NCI-H2171 (cell line): ENCODE data around the gene TMEM161B.
A peak's percentile ranks its signal among the peaks of the same experiment; 100 is the strongest.
"Not testable (repeated sequence)": the region's sequence is repeated elsewhere in the genome, so short reads cannot be mapped to it uniquely, and the experiment has no call there.

Source experiments
- DNase-seq: peaks from one replicate; lab custom pipeline; 2025; lab: John Stamatoyannopoulos, UW

TMEM161B gene

DNA sequence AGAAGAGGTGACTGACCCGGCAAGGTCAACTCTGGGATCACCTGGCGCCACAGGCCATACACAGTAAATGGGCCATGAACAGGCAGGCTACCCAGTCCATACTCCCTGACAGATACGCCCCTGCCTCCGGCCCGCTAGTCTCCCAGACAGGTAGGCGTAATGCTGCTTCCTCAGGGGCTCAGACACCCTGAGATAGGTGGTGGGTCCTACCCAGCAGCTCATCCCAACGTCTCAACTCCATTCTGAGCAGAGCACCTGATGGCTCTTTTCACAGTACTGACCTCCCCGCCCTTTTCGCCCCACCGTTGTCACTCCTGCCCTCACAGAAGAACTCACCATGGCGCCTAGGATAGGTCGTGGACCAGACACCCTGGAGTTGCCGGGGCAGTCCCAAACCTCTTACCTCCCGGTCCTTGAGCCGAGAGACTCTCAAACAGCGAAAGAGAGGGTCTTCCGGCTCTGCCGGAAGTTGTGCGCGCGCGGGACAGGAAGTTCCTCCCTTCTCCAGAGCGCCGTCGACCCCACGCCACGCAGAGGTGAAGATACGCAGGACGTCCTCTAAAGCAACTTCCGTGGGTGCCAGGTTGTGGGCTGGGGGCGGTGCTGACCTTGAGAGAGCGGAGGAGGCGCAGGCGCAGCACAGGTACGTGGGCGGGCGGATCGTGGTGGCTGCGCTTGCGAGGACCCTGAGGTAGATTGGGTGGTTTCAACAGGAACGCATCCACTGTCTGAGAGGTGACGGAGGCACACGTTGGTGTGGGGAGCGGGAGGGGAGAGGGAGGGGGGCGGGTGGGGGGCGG lies at the start of gene TMEM161B:
Gene TMEM161B, minus strand, starts transcription at position 461 of the 800 bp plus-strand sequence. Its CDS starts 122 bp downstream, at position 339.
- peak; percentile 87 for DNase-seq

DNA sequence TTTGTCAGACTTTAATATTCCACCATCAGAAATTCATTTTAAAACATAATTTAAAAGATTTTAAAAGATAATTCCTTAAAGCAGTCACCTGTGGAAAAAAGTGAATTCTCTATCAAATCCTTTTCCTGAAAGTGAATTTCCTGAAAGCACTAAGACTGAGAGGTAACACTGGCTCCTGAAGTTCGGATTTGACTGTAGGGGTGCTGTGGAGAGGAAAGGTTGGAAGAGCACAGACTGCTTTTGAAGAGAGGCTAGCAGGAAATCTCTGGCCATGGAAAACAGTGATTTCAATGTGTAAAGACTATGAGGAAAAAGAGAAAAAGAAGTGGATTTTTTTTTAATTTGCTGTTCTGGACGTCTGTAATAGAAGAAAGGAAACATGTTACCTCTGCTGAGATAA lies 35.7 kb upstream of the TMEM161B start:
- no peak for DNase-seq

DNA sequence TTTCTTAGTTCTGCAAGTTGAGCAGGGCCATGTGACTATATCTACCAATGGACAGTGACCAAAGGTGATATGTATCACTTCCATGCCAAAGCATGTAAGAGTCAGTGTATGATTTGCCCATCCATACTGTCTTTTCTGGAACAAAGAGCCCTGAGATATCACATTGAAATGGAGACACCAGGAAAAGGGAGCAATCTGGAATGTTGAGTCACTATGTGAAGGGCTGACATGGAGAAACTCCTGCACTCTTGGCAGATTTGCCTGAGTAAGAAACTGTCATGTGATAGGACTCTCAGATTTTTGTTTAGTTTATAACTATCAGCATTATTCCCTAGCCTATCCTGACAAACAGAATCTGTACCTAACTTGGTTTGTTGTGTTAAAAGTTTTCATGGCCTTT lies 29.8 kb upstream of the TMEM161B start:
- DNase-seq, result no peak

DNA sequence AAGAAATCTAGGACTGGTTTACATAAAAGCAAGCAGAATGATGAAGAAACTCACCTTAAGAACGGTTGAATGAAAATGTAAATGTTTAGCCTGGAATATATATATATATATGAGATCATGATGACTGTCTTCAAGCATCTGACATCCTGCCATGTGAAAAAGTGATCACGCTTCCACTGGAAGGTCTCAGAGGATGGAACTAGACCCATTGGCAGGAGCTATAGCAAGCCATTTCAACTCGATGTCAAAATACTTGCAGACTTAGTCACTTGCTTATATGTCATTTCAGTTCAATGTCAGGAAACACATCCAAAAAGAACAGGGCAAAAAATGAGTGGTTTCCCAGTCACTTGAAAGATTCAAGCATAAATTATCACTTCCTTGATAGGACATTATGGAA lies 22.2 kb upstream of the TMEM161B start:
- no peak for DNase-seq

DNA sequence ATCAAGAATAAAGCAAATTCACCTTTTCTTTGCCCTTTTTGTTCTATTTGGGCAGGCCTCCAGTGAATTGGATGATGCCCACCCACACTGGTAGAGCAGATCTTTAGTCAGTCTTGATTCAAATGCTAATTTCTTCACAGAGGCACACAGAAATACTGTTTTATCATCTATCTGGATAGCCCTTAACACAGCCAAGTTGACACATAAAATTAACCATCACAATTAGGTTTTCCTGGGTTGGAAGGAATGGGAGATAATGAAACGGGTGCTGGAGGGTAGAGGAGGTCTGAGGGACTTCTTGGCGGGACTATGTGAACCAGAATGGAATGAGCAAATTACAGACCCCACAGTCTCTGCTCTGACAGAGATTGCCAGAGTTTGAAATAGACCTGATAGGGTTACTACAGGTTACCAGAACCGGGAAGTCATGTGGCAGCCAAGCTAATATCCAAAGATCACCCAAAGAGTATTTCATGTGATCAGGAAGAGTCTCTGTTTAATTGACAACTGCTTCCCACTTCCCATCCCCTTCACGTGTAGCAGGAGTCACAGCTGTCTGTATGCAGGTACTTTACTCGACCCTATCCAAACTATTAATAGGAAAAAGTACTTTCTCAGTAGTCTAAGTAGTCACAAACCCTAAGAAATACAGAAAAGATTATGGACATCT lies 20.0 kb upstream of the TMEM161B start:
- no peak for DNase-seq

DNA sequence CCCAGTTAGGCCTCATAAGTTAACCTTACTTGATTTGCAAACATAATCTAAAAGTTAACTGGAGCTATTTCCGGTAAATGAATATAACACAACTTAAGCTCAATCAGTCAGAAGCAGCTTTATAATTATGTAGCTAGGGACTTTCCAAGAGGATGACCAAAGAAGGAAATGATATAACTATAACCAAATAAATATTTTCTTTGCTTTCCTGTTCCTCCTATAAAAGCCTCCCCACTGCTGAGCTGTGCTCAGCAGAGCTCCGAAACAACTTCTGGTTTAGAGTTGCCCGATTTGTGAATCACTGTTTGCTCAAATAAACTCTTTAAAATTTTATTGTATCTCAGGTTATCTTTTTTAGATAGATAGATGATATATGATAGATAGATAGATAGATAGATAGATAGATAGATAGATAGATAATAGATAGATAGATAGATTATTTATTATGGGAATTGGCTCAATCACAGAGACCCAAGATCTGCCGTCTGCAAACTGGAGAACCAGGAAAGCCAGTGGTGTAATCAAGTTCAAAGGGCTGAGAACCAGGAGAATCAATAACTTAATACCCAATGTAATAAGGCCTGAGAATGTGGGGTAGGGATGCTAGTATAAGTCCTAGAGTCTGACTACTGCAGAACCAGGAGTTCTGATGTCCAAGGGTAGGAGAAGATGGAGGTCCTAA lies 19.3 kb upstream of the TMEM161B start:
- DNase-seq, result no peak

DNA sequence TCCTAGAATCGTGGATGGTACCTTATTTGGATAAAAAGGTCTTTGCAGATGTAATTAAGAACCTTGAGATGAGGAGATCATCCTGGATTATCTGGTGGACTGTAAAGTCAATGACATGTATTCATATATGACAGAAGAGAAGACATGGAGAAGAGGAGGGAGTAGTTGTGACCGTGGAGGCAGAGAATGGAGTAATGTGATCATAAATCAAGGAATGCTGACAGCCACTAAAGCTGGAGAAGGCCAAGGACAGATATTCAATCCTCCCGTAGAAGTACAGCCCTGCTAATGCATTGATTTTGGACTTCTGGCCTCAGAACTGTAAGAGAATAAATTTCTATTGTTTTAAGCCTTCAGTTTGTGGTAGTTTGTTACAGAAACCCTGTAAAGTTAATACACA lies 18.7 kb upstream of the TMEM161B start:
- DNase-seq, result no peak

DNA sequence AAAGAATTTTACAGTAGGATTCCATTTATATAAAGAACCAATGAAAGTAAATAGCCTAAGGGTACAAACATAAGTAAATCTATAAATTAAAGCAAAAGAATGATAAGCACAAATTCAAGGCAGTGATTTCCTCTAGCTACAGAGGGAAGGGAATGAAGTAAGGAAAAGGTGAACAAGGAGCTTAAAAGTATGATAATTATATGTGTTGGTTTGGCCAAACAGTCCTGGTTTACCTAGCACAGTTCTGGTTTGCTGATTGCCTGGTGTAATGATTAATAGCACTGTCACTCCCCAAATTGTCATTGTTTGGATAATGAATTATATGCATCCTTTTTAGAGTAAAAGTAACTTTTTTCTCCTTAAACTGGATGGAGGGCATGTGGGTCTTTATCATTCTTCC lies 15.0 kb upstream of the TMEM161B start:
- DNase-seq, result no peak

DNA sequence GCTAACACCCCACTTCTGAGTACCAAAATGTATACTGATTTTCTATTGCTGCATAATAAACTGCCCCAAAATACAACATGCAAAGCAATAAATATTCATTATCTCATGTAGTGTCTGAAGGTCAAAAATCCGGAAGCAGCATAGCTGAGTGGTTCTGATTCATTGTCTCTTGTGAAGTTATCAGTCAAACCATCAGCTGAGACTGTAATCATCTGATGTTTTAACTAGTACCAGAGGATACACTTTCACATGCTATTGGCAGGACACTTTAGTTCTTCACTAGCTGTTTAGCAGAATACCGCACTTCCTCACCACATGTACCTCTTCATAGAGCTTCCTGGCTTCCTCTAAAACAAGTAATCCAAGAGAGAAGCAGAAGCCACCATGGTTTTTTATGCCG lies 12.7 kb upstream of the TMEM161B start:
- DNase-seq, result no peak

DNA sequence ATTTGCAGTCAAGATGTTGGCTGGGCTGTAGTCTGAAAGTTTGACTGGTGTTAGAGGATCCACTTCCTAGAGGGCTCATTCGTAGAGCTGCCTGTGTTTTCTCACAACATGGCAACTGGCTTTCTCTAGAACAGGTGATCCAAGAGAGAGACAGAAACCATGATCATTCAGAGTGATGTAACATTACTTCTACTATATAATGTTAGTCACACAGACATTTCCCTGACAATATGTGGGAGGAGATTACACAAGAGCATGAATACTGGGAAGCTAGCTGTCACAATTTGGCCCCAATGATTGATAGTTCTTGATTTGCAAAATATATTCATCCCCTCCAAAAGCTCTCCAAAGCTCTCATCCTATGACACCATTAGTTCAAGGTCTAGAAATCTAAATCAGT lies 10.9 kb upstream of the TMEM161B start:
- DNase-seq, result no peak

DNA sequence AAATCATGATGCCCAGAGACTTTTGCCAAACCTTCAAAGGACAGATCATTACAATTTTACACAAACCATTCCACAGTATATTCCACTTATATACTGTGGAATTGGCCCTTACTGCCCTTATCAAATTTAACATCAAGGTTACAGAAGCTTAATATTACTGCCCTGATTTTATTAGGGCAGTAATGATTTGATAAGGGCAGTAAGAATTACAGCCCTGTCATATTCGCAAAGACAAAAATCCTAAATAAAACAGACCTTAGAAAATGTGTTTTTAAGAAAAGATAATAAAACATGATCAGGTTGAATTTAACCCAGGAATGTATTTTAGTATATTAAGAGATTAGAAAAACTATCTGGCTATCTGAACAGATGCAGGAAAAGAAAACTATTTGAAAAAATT lies 7.7 kb upstream of the TMEM161B start:
- no peak for DNase-seq

DNA sequence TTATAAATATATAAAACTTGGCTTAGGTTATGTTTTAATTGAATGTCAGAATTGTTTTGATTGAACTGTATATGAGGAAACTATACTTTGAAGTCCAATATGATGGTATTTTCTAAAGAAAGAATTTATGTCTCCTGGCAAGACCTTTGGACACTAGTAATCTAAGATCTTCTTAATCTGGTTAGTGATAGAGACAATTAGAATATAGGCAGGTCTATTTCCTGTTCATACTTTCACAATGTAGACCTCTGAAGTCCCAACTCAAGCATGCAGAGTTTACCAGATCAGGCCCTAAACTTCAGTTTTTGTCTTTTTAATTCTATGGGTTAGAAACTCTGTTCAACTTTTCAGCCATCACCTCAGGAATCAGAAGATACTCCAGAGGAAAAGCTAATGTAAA lies 6.9 kb upstream of the TMEM161B start:
- no peak for DNase-seq

DNA sequence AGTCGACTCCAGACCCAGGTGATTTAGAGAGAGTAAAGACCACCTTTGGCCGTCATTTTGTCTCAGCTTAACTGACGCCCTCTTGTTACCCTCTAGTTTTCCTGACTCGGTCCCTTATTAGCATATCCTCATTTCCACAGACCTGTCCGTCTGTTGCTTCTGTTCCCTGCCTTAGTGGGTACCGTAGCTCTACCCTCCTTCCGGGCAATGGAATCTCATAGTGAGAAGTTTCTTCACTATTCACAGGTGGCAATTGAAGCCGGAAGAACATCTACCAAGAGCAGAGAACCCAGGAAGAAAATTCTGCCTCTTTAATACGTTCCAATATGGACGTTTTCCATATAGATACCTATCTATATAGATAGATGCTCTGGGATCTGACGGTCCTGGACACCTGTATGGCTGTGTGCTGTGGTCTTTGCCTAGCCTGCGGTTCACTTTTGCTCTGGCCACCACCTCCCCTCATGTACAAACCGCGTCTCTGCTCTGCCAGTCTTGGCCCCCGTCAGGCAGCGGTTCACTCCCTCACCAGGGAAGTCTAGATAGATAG lies 652 bp upstream of the TMEM161B start:
- DNase-seq, result no peak

DNA sequence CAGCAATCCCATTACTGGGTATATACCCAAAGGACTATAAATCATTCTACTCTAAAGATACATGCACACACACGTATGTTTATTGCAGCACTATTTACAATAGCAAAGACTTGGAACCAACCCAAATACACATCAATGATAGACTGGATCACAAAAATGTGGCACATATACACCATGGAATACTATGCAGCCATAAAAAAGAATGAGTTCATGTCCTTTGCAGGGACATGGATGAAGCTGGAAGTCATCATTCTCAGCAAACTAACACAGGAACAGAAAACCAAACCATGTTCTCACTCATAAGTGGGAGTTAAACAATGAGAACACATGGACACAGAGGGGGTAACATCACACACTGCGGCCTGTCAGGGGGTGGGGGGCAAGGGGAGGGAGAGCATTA lies 4.1 kb downstream of the TMEM161B start:
- DNase-seq, result not testable (repeated sequence)

DNA sequence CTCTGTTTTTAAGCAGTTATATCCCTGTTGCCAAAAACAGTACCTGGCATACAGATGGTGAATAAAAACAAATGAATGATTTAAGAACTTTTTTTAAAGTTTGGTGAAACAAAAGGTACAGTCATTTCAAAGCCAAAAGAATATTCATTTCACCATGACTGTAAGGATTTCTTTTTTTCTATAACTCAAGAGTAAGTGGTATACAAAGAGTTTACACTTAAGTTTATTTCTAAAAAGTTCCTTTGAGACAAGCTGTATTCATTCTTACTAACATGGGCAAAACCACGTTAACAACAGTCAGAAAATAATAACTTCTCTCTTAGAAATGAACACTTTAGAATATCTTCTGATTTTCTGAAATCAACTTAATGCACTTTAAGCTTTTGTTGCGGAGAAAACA lies 5.3 kb downstream of the TMEM161B start:
- DNase-seq, result no peak

DNA sequence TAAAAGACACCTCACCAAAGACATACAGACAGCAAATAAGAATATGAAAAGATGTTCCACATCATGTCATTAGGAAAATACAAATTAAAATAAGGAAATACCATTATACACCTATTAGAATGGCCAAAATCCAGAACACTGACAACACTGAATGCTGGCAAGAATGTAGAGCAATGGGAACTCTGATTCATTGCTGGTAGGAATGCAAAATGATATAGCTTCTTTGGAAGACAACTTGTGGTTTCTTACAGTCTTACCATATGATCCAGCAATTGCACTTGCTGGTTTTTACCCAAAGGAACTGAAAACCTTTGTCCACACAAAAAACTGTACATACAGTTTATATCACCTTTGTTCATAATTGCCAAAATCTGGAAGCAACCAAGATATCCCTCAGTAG lies 6.5 kb downstream of the TMEM161B start:
- no peak for DNase-seq

DNA sequence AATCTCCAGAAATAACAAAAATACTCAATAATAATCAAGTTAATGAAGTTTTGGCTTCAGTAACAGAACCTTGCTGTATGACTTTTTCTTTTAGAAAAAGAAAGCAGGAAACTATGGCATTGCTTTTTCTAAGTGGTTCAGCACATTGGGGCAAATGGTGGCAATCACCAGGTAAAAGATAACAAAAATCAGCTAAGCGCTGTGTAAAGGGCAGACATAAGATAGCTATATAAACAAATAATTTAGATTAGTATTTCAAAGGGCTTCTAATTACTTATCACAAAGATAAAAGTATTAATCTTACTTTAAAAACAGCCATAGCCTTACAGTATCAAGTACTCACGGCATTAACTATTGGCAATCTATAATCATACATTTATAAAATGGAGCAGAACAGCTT lies 10.0 kb downstream of the TMEM161B start:
- no peak for DNase-seq

DNA sequence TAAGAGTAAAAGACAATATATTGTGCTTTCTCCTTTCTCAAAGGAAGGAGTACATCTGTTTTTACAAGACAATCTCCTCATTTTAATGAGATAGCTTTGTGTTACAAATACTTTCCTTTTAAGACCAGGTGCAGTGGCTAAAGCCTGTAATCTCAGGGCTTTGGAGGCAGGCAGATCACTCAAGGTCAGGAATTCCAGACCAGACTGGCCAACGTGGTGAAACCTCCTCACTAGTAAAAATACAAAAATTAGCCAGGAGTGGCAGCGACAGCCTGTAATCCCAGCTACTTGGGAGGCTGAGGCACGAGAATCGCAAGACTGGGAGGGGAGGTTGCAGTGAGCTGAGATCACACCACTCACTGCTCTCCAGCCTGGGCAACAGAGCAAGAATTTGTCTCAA lies 11.8 kb downstream of the TMEM161B start:
- no peak for DNase-seq

DNA sequence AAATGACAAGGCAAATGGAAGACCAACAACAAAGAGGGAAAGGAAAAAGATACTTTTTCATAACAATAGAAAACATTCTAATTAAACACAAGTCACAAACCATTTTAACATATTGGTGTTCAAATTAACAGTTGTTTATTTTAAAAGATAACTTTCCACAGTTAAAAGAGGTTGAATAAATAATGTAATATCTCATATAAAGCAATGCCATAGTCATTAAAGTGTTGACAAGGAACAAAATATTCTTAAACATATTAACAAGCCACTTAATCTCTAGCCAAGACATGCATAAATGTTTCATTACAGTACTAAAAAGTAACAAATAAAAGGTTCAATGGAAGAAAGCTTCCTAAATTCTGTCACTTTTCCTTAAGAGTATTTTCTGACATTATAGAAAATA lies 12.6 kb downstream of the TMEM161B start:
- no peak for DNase-seq

DNA sequence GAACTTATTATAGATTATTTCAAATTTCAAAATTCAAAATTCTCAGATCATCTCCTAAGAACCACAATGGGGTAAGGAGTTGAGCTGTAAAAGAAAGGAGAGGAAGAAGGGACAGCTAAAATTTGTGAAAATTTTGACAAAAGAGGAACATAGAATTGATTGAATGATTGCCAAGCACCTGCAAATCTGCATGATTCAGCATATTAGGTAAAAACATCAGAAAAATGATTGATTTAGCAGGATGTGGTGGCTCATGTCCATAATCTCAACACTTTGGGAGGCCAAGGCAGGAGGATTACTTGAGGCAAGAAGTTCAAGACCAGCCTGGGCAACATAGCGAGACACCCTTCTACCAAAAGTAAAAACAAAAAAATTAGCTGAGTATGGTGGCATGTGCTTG lies 14.3 kb downstream of the TMEM161B start:
- no peak for DNase-seq

DNA sequence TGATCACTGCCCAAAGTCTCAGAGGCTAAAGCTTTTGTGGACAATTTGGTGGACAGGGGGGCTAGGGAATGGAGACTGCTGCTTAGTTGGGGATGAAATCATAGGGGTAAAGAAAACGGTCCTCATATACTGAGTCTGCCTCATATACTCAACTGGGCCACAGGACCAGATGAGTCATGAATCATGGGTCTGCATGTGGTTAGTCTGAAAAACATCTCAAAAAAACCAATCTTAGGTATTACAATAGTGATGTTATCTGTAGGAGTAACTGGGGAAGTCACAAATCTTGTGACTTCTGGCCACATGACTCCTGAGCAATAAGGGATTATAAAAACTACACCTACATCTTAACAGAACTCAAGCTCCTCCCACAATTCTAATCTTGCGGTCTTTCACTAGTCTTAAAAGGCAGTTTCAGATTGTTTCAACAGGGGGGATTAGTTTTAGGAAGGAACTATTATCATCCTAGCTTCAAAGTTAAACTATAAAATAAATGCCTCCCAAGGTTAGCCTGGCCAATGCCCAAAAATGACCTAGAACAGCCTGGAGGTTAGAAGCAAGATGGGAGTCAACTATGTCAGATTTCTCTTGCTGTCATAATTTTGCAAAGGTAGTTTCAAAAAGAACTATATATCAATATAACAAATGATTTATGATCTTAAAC lies 17.5 kb downstream of the TMEM161B start:
- DNase-seq, result no peak

DNA sequence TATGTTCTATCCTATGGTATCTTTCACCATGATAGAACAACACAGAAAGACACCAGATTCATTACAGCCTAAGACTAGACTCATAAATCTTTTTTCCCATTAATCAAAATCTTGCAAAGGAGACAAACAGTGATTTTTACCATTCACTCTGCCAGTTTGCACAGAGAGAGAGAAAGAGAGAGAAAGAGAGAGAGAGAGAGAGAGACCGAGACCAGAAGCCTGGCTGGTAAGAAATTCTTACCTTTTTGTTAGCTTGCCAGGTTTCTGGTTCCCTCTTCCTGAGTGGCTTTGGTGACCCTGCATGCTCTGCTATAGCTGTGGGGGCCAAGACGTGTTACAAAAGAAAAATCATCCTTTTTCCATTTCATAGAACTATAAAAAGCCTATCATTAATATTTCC lies 18.6 kb downstream of the TMEM161B start:
- DNase-seq, result no peak
